ENCODE results near the gene LDHAL6A. TPM values are rescaled to one million over a fixed set of nuclear protein-coding genes. Genes with fewer than 3 reads are reported as not detected.

LDHAL6A gene
- total and polyA plus RNA-seq, 12 donors, result not detected

DNA sequence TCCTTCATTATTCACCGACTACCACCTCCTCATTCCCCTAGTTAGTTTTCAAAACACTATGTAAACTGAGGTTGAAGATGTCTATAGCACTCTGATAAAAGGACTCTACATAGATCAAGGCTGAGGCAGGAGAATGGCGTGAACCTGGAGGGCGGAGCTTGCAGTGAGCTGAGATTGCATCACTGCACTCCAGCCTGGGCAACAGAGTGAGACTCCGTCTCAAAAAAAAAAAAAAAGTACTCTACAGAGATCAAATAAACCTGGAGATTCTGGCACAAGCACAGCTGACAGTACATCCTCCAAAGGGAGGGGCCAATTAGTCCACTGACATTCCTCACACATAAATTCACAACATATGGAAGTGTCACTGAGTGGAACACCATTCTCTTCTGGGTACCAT is 40.0 kb downstream of the LDHAL6A start:
- peaks cover 0 to 9% (median 3%) of the 10 kb centered on the region in 9 donors for H3K4me1 ChIP-seq
- no peaks in the 10 kb centered on the region for H3K27me3 ChIP-seq
- H3K36me3 ChIP-seq, result peaks cover 0 to 95% (median 31%) of the 10 kb centered on the region in 9 donors
- TF ChIP-seq, protein P1, sequence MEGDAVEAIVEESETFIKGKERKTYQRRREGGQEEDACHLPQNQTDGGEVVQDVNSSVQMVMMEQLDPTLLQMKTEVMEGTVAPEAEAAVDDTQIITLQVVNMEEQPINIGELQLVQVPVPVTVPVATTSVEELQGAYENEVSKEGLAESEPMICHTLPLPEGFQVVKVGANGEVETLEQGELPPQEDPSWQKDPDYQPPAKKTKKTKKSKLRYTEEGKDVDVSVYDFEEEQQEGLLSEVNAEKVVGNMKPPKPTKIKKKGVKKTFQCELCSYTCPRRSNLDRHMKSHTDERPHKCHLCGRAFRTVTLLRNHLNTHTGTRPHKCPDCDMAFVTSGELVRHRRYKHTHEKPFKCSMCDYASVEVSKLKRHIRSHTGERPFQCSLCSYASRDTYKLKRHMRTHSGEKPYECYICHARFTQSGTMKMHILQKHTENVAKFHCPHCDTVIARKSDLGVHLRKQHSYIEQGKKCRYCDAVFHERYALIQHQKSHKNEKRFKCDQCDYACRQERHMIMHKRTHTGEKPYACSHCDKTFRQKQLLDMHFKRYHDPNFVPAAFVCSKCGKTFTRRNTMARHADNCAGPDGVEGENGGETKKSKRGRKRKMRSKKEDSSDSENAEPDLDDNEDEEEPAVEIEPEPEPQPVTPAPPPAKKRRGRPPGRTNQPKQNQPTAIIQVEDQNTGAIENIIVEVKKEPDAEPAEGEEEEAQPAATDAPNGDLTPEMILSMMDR (IDR thresholded peaks at IDR 0.05), result no peak
- H3K9me3 ChIP-seq, result no peaks in the 10 kb centered on the region
- ATAC-seq, result no peak
- no peak overlapping the region for H3K4me3 ChIP-seq
- 91 to 97% methylated on average over 4 of the region's 4 CpGs for WGBS, 2 donors
- intact Hi-C loops (cut with DNase I), result no loop called here
- H3K27ac ChIP-seq, result no peak overlapping the region
- no peak for DNase-seq

DNA sequence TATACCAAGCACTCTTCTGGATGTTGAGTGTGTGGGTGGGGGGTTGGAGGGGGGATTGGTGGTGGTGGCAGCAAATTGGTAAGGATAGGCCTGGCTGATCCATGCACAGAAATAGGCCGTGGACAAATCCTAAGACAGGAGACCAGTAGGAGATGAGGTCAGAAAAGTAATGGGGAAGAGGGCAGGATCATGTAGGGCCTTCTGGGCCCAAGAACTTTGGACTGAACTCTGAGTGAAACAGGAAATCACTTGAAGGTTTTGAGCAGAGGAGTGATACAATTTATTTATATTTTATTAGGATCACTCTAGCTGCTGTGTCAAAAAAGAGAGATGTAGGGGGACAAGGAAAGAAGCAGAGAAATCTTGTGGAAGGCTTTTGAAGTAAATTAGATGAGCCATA is 42.4 kb downstream of the LDHAL6A start:
- ATAC-seq (no peak), DNase-seq (no peak)
- peaks cover 0 to 97% (median 34%) of the 10 kb centered on the region in 9 donors for H3K36me3 ChIP-seq
- no peaks in the 10 kb centered on the region for H3K9me3 ChIP-seq
- intact Hi-C loops (cut with DNase I), result no loop called here
- no peak overlapping the region for H3K4me3 ChIP-seq
- TF ChIP-seq, protein P1 (IDR thresholded peaks at IDR 0.05), result no peak
- H3K4me1 ChIP-seq, result peaks cover 0 to 4% (median 0%) of the 10 kb centered on the region in 9 donors
- H3K27ac ChIP-seq, result no peak overlapping the region
- WGBS, 2 donors, result 94 to 96% methylated on average over 1 of the region's 1 CpG
- no peaks in the 10 kb centered on the region for H3K27me3 ChIP-seq

DNA sequence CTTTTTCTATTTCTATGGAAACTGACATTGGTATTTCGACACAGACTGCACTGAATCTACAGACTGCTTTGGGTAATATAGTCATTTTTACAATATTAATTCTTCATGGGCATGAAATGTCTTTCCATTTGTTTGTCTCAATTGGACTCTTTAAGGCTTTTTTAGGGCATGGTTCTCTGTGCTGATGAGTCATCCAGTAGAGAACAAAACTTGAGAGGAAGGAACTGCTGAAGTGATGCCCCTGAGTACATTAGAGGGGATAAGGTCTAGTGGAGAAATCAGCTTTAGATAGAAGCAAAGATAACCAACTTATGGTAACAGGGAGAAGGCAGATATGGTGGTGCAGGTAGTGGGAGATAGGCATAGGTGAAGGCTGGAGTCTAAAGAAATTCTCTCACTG is 46.0 kb downstream of the LDHAL6A start:
- Histone ChIP-seq H3K4me1 (no peaks in the 10 kb centered on the region), H3K9me3 (no peaks in the 10 kb centered on the region), H3K27ac (no peak overlapping the region), H3K36me3 (peaks cover 0 to 97% (median 38%) of the 10 kb centered on the region in 9 donors), H3K27me3 (no peaks in the 10 kb centered on the region), H3K4me3 (no peak overlapping the region)
- DNase-seq, result no peak
- WGBS, 2 donors, result 99 to 100% methylated on average over 1 of the region's 1 CpG
- ATAC-seq, result no peak
- intact Hi-C loops (cut with DNase I), result no loop called here
- TF ChIP-seq, protein P1 (IDR thresholded peaks at IDR 0.05), result no peak

DNA sequence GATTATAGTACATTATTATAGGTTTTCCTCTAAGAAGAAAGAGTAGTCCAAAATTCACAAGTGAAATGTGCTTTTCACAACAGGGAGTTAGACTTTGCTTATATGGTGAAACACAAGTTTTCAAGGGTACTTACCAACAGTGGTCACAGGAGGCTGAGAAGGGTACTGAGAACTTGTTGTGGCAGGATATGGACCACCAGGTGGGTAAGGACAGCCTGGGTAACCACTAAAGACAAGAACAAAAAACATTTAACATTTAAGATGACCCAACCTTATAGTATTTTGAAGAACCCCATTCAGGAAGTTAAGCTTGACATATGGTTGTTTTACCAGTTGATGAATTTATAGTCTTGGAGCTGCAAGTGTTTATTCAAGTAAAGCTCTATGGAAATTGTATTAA is 46.7 kb downstream of the LDHAL6A start:
- DNase-seq, result no peak
- H3K4me1 ChIP-seq, result no peaks in the 10 kb centered on the region
- intact Hi-C loops (cut with DNase I), result no loop called here
- H3K27me3 ChIP-seq, result no peaks in the 10 kb centered on the region
- TF ChIP-seq, protein P1 (IDR thresholded peaks at IDR 0.05), result no peak
- peaks cover 0 to 97% (median 38%) of the 10 kb centered on the region in 9 donors for H3K36me3 ChIP-seq
- no peak overlapping the region for H3K27ac ChIP-seq
- ATAC-seq, result no peak
- no peak overlapping the region for H3K4me3 ChIP-seq
- H3K9me3 ChIP-seq, result no peaks in the 10 kb centered on the region
